Vagina (tissue), 2 donors: ENCODE results near the gene FRAT1. TPM values are rescaled to one million over a fixed set of nuclear protein-coding genes. Genes with fewer than 3 reads are reported as not detected.

Source experiments
- DNase-seq, 2 donors: peaks; one replicate each; pipeline ENCODE4 v3.0.0-alpha.2; 2017; ENCODE audit errors: extremely low spot score in 2 of 2
- H3K27ac ChIP-seq: fragments of 200-600 bp; sonication (generic); one replicate; pipeline ENCODE4 v1.5.1; 2019
- H3K27me3 ChIP-seq: fragments of 200-600 bp; sonication (generic); one replicate; pipeline ENCODE4 v1.5.1; 2019
- H3K36me3 ChIP-seq, 2 donors: fragments of 200-600 bp; sonication (generic); one replicate each; pipeline ENCODE4 v1.5.1; 2017 to 2019
- H3K4me1 ChIP-seq: fragments of 200-600 bp; sonication (generic); one replicate; pipeline ENCODE4 v1.5.1; 2019
- H3K4me3 ChIP-seq, 2 donors: fragments of 200-600 bp; sonication (generic); 1 replicate in 1 of 2; 2 replicates in 1 of 2; pipeline ENCODE4 v1.5.1; 2016 to 2019
- H3K9me3 ChIP-seq: fragments of 200-600 bp; sonication (generic); one replicate; pipeline ENCODE4 v1.5.1; 2019
- POLR2A ChIP-seq, 2 donors: fragments of 450-650 bp; IDR thresholded peaks; one replicate each; pipeline ENCODE4 v1.6.1; 2017; ENCODE audit warnings: antibody characterized with exemption in 2 of 2, mild to moderate bottlenecking in 2 of 2, moderate library complexity in 2 of 2
- POLR2AphosphoS5 ChIP-seq, 2 donors: sonication (generic); formaldehyde crosslinking; IDR thresholded peaks; one replicate each; pipeline ENCODE4 v1.9.0; 2017; ENCODE audit warnings: antibody characterized with exemption in 2 of 2, mild to moderate bottlenecking in 2 of 2, low read depth in 1 of 2; ENCODE audit not compliant: insufficient read depth in 1 of 2
- intact Hi-C: fragments of 100-400 bp; cut with DNase I; formaldehyde crosslinking; loops from one replicate; pipeline ENCODE4 v1.15.1; 2023
- total RNA-seq: library from RNA; depleted of rRNA; stranded (reverse); fragments of >200 nt; gene quantifications from one replicate; pipeline ENCODE4 v1.2.3, GENCODE V29; 2016
- TF ChIP-seq, protein P1 (sequence below), 3 experiments: fragments of 450-650 bp in 2 of 3; fragments of 200-600 bp in 1 of 3; sonication (generic) in 1 of 3; IDR thresholded peaks; one replicate each; pipeline ENCODE4 v1.5.1; 2017 to 2019; ENCODE audit warnings: antibody characterized with exemption in 3 of 3, mild to moderate bottlenecking in 2 of 3, moderate library complexity in 2 of 3

The FRAT1 gene
- total RNA-seq, 1 donor from 2014 or later: 4.4 TPM

DNA sequence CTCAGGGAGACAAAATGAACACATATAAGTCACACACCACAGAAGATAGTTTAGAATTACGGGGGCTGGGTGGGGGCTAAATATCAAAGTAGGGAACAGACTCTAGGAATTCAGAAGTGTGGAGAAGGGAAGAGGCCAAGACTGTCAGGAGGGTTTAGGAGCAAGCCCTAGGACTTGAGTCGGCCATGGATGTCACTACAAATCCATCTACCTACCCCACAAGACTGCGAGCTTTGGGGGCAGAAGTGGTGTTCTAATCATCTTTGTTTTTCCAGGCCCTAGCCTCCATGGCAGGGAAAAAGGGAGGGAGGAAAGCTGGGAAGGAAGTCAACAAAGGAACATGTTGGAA is 20.9 kb upstream of the FRAT1 start:
- TF ChIP-seq, protein P1, sequence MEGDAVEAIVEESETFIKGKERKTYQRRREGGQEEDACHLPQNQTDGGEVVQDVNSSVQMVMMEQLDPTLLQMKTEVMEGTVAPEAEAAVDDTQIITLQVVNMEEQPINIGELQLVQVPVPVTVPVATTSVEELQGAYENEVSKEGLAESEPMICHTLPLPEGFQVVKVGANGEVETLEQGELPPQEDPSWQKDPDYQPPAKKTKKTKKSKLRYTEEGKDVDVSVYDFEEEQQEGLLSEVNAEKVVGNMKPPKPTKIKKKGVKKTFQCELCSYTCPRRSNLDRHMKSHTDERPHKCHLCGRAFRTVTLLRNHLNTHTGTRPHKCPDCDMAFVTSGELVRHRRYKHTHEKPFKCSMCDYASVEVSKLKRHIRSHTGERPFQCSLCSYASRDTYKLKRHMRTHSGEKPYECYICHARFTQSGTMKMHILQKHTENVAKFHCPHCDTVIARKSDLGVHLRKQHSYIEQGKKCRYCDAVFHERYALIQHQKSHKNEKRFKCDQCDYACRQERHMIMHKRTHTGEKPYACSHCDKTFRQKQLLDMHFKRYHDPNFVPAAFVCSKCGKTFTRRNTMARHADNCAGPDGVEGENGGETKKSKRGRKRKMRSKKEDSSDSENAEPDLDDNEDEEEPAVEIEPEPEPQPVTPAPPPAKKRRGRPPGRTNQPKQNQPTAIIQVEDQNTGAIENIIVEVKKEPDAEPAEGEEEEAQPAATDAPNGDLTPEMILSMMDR (IDR thresholded peaks at IDR 0.05): no peak
- TF ChIP-seq POLR2A (IDR thresholded peaks at IDR 0.05) (no peak), POLR2AphosphoS5 (IDR thresholded peaks at IDR 0.05; ENCODE audit: insufficient read depth in 1 of 2, low read depth in 1 of 2) (no peak)
- Histone ChIP-seq H3K9me3 (no peaks in the 10 kb centered on the region), H3K27me3 (no peaks in the 10 kb centered on the region), H3K27ac (no peak overlapping the region), H3K36me3 (no peaks in the 10 kb centered on the region), H3K4me3 (no peak overlapping the region), H3K4me1 (no peaks in the 10 kb centered on the region)
- intact Hi-C loops: no loop called here
- no peak for DNase-seq

DNA sequence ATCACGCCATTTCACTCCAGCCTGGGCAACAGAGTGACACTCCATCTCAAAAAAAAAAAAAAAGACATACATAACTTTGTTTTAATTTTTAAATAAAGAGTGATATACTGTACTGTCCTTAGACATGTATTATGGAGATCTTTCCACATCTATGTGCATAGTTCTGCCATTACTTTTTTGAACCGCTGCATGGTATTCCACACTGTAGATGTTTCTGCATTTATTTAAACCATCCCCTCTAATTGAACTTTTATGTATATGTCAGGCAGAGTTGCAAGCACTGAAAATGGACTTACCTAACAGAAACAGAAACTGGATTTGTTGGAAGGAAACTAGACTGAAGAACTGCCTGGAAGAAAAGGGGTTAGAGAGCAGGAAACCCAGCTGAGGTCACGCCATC is 18.1 kb upstream of the FRAT1 start:
- no peaks in the 10 kb centered on the region for H3K4me1 ChIP-seq
- H3K36me3 ChIP-seq: no peaks in the 10 kb centered on the region
- H3K4me3 ChIP-seq: no peak overlapping the region
- intact Hi-C loops: no loop called here
- no peaks in the 10 kb centered on the region for H3K27me3 ChIP-seq
- no peak for DNase-seq
- no peak for TF ChIP-seq POLR2A (IDR thresholded peaks at IDR 0.05)
- no peaks in the 10 kb centered on the region for H3K9me3 ChIP-seq
- H3K27ac ChIP-seq: no peak overlapping the region

DNA sequence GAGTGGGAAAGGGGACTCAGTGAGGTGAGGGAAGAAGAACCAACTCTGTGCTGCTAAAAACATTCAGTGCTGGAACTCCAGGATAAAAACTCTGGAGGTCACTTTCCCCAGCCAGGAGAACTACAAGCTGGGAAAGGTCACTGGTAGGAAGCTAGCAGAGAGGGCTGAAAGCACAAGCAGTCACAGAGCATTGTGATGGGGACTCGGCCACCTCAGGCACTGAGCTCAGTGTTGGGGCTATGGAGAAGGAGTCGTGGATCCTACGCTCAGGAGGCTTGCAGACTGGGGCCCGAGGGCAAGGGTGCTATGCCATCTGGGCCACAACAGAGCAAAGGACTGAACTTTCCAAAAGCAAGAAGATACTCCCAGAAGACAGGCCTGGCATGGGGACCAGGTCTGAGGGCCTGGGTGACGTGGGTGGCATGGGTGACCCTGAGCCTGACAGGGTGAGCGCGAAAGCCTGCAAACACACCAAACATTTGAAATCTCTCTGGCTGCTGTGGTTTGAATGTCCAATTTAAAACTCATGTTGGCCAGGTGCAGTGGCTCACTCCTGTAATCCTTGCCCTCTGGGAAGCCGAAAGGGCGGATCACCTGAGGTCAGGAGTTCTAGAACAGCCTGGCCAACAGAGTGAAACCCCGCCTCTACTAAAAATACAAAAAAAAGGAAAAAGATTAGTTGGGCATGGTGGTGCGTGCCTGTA is 16.8 kb upstream of the FRAT1 start:
- H3K4me1 ChIP-seq: no peaks in the 10 kb centered on the region
- no peaks in the 10 kb centered on the region for H3K27me3 ChIP-seq
- no peak for DNase-seq
- no peaks in the 10 kb centered on the region for H3K9me3 ChIP-seq
- intact Hi-C loops: no loop called here
- TF ChIP-seq POLR2A (IDR thresholded peaks at IDR 0.05): no peak
- TF ChIP-seq, protein P1 (IDR thresholded peaks at IDR 0.05): no peak
- TF ChIP-seq POLR2AphosphoS5 (IDR thresholded peaks at IDR 0.05; ENCODE audit: insufficient read depth in 1 of 2, low read depth in 1 of 2): no peak
- H3K36me3 ChIP-seq: no peaks in the 10 kb centered on the region
- no peak overlapping the region for H3K27ac ChIP-seq
- H3K4me3 ChIP-seq: no peak overlapping the region

DNA sequence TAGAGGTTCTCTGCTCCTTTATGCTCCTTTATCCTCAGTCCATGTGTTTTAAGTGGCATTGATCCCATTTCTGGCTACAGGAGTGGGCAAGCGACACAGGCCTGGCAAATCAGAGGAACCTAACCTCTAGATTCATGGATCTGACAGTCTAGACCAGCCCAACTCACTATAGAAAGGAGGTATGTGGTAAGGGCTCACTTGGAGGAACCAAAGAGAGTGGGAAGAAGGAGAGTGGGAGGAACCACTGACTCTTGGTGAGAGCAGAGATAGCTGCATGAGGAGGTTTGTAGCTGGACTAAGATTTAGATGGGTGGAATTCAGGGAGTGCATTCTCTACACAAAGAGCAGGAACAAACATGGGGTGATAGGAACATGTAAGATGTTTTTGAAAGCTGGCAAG is 11.6 kb upstream of the FRAT1 start:
- TF ChIP-seq POLR2A (IDR thresholded peaks at IDR 0.05): no peak
- TF ChIP-seq POLR2AphosphoS5 (IDR thresholded peaks at IDR 0.05; ENCODE audit: insufficient read depth in 1 of 2, low read depth in 1 of 2): no peak
- TF ChIP-seq, protein P1 (IDR thresholded peaks at IDR 0.05): no peak
- Histone ChIP-seq H3K27me3 (no peaks in the 10 kb centered on the region), H3K4me3 (no peak overlapping the region), H3K9me3 (no peaks in the 10 kb centered on the region), H3K4me1 (no peaks in the 10 kb centered on the region), H3K36me3 (no peaks in the 10 kb centered on the region), H3K27ac (no peak overlapping the region)
- no peak for DNase-seq
- intact Hi-C loops: no loop called here

DNA sequence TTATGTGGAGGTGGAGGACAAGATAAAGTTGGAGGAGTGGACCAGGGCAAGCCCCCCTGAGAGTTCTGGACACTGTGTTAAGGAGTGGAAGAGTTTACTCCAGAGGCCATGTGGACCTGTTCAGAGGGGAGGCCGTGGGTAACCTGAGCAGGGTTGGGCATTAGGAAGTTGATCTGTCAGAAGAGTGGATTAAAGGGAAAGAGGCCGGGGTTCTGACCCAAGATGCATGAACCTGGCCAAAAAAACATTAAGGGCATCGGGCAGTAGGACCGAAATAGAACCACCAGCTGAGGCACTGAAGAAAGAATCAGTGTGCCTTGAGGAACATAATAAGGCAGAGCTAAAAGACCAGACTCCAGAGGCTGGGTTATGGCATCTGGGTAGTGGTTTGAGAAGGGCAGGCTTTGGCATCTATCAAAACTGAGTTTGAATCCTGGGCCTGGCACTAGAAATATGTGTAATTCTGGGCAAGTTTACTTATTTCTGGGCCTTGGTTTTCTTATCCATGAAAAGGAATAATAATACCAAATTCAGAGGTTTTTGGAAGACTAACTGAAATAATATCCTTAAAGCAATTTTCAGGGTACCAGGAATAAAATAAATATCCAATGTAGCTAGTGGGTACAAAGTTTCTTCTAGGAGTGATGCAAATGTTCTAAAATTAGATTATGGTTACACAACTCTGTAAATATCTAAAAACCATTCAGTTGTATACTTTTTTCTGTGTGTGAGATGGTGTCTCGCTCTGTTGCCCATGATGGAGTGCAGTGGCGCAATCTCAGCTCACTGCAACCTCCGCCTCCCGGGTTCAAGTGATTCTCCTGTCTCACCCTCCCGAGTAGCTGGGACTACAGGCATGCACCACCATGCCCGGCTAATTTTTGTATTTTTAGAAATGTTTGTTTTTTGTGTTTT is 10.9 kb upstream of the FRAT1 start:
- no peaks in the 10 kb centered on the region for H3K9me3 ChIP-seq
- H3K36me3 ChIP-seq: no peaks in the 10 kb centered on the region
- DNase-seq: no peak
- no peaks in the 10 kb centered on the region for H3K27me3 ChIP-seq
- intact Hi-C loops: no loop called here
- TF ChIP-seq POLR2AphosphoS5 (IDR thresholded peaks at IDR 0.05; ENCODE audit: insufficient read depth in 1 of 2, low read depth in 1 of 2) (no peak), POLR2A (IDR thresholded peaks at IDR 0.05) (no peak)
- TF ChIP-seq, protein P1 (IDR thresholded peaks at IDR 0.05): no peak
- H3K4me1 ChIP-seq: no peaks in the 10 kb centered on the region
- H3K27ac ChIP-seq: no peak overlapping the region
- no peak overlapping the region for H3K4me3 ChIP-seq
